ENCODE measurements around the gene WWOX. TPM values are rescaled to one million over a fixed set of nuclear protein-coding genes. Genes with fewer than 3 reads are reported as not detected.

WWOX gene
- total RNA-seq, 6 experiments from 2014 or later = 0.46 to 3.4 (median 1.3) TPM

DNA sequence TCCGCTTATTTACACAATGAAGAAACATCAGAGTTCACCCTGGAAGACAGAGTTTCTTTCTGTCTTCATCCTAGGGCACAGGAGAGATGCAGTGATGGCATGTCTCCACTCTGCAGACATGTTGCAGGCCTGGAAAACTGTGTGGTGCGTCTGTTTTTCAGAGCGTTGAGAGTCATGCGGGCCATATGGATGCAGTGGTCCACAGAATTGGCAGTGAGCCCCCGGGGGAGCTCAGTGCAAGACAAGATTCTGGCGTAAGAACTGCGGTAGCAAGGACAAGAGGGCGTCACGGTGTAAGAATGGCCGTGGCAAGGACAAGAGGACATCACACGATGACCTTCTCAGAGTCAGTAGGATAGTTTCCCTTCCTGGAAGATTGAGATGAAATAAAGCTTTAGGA, 847.1 kb downstream of the WWOX start:
- H3K27ac Mint-ChIP-seq = no peak overlapping the region
- peaks cover 1% of the 10 kb centered on the region for H3K27me3 Mint-ChIP-seq (ENCODE audit: insufficient read depth)
- DNase-seq = no peak
- H3K4me3 Mint-ChIP-seq = no peak overlapping the region
- TF ChIP-seq, protein P1, sequence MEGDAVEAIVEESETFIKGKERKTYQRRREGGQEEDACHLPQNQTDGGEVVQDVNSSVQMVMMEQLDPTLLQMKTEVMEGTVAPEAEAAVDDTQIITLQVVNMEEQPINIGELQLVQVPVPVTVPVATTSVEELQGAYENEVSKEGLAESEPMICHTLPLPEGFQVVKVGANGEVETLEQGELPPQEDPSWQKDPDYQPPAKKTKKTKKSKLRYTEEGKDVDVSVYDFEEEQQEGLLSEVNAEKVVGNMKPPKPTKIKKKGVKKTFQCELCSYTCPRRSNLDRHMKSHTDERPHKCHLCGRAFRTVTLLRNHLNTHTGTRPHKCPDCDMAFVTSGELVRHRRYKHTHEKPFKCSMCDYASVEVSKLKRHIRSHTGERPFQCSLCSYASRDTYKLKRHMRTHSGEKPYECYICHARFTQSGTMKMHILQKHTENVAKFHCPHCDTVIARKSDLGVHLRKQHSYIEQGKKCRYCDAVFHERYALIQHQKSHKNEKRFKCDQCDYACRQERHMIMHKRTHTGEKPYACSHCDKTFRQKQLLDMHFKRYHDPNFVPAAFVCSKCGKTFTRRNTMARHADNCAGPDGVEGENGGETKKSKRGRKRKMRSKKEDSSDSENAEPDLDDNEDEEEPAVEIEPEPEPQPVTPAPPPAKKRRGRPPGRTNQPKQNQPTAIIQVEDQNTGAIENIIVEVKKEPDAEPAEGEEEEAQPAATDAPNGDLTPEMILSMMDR (IDR thresholded peaks at IDR 0.05) = no peak
- no peaks in the 10 kb centered on the region for H3K4me1 Mint-ChIP-seq (ENCODE audit: low read depth)
- H3K9me3 Mint-ChIP-seq = peaks cover 73% of the 10 kb centered on the region
- H3K36me3 Mint-ChIP-seq (ENCODE audit: low read depth) = peaks cover 5% of the 10 kb centered on the region

DNA sequence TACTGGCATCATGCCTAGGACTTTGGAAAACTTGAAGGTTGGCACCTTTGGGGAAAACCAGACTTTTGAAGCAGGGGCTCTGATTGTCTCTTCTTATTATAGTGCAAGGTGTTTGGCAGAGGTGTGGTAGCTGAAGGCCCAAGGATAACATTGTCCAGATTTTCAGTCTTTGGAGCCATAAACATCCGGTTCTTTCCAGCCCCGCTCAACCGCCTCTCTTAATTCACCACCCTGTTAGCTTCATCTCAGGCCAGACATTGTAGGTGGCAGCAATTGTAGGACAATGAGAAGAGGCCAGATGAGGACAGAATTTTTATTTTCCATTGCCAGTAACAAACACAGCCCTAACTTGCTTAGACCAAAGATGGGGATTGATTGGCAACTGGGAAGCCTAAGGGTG, 851.3 kb downstream of the WWOX start:
- TF ChIP-seq, protein P1 (IDR thresholded peaks at IDR 0.05) = no peak
- H3K4me1 Mint-ChIP-seq (ENCODE audit: low read depth) = no peaks in the 10 kb centered on the region
- peaks cover 8% of the 10 kb centered on the region; the same call in 1 of the 2 replicates for H3K36me3 Mint-ChIP-seq (ENCODE audit: low read depth)
- H3K9me3 Mint-ChIP-seq = peaks cover 74% of the 10 kb centered on the region
- H3K27ac Mint-ChIP-seq = no peak overlapping the region
- no peak overlapping the region for H3K4me3 Mint-ChIP-seq
- H3K27me3 Mint-ChIP-seq (ENCODE audit: insufficient read depth) = peaks cover 1% of the 10 kb centered on the region
- DNase-seq = no peak

DNA sequence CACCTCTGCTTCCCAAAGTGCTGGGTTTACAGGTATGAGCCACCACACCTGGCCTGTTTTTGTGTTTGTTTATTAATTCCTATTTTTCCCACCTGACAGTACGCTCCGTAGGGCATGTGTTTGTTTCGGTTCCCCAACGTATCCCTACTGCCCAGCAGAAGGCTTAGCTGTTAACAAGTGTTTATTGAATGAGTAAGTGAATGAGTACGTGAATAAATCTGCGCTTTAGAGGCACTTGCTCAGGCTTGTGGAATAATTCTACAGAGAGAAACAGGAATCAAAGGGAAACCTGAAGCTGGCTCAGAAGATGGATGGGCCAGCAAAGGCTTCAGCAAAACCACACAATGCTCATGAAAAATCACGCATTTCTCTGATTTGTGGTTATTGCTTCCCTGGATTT, 853.2 kb downstream of the WWOX start:
- peaks cover 8% of the 10 kb centered on the region; the same call in 1 of the 2 replicates for H3K36me3 Mint-ChIP-seq (ENCODE audit: low read depth)
- H3K27ac Mint-ChIP-seq = no peak overlapping the region
- peaks cover 61% of the 10 kb centered on the region for H3K9me3 Mint-ChIP-seq
- no peak for DNase-seq
- peaks cover 1% of the 10 kb centered on the region for H3K27me3 Mint-ChIP-seq (ENCODE audit: insufficient read depth)
- no peak overlapping the region for H3K4me3 Mint-ChIP-seq
- TF ChIP-seq, protein P1 (IDR thresholded peaks at IDR 0.05) = no peak
- no peaks in the 10 kb centered on the region for H3K4me1 Mint-ChIP-seq (ENCODE audit: low read depth)

DNA sequence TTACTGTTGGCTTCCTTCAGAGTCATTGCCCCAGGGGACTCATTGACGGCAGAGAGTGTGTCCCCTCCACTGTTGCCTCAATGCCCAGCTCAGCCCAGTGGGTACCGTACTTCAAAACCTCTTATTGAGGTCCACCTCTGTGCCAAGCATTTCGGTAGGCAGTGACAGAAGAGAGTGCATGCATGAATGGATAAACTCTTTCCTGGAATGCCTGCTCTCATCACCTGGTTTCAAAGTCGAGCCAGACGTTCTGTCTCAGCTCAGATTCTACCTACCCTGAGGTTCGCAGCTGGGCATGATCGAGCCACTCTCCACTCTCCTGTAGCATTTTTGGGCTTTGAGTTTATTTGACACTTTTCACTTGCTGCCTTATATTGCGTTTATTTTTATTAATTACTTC, 854.1 kb downstream of the WWOX start:
- no peak overlapping the region for H3K27ac Mint-ChIP-seq
- H3K36me3 Mint-ChIP-seq (ENCODE audit: low read depth) = peaks cover 8% of the 10 kb centered on the region; the same call in 1 of the 2 replicates
- no peaks in the 10 kb centered on the region for H3K4me1 Mint-ChIP-seq (ENCODE audit: low read depth)
- H3K27me3 Mint-ChIP-seq (ENCODE audit: insufficient read depth) = no peaks in the 10 kb centered on the region; the same call in 1 of the 2 replicates
- DNase-seq = no peak
- H3K9me3 Mint-ChIP-seq = peaks cover 62% of the 10 kb centered on the region
- H3K4me3 Mint-ChIP-seq = no peak overlapping the region
- TF ChIP-seq, protein P1 (IDR thresholded peaks at IDR 0.05) = no peak

DNA sequence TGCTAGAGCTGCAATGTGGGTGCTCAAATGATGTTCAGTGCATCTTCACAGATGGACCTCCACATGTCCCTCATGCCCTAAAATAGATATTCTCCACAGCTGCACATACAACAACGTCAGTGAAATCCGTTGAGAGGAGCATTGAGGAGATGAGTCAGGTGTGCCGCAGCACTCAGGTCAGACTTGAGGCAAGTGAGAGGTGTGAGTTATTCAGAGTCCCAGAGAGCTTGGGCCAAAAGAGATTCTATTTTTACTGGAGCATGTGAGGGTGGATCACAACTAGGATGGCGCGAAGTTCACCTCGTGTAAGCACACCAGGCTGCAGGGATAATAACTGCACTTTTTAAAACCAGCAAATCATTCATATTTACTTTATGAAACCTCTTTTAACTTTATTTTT, 855.8 kb downstream of the WWOX start:
- H3K4me3 Mint-ChIP-seq = no peak overlapping the region
- no peak for DNase-seq
- TF ChIP-seq, protein P1 (IDR thresholded peaks at IDR 0.05) = no peak
- no peaks in the 10 kb centered on the region for H3K4me1 Mint-ChIP-seq (ENCODE audit: low read depth)
- H3K27me3 Mint-ChIP-seq (ENCODE audit: insufficient read depth) = no peaks in the 10 kb centered on the region; the same call in 1 of the 2 replicates
- peaks cover 56% of the 10 kb centered on the region for H3K9me3 Mint-ChIP-seq
- H3K27ac Mint-ChIP-seq = no peak overlapping the region
- H3K36me3 Mint-ChIP-seq (ENCODE audit: low read depth) = peaks cover 8% of the 10 kb centered on the region; the same call in 1 of the 2 replicates

DNA sequence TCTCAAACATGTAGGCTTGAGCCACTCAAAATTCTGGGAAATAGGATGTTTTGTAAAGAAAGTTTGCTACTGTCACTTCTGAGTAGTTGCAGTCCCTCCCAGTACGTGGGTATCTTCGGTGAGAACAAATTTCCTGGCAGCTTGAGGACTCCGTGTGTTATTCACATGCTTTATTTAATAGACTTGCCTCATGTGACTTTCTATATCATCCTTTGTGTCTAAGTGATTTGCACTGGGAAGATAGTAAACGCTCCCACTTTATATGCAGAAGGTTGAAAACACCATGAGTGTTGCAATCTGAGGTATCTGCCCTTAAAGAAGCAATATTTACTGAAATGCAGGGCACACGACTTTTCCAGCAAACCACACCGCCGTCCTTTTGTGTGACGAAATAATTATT, 857.4 kb downstream of the WWOX start:
- Mint-ChIP-seq H3K4me3 (no peak overlapping the region), H3K27ac (no peak overlapping the region), H3K36me3 (ENCODE audit: low read depth) (peaks cover 8% of the 10 kb centered on the region; the same call in 1 of the 2 replicates), H3K4me1 (ENCODE audit: low read depth) (no peaks in the 10 kb centered on the region), H3K9me3 (peaks cover 51% of the 10 kb centered on the region), H3K27me3 (ENCODE audit: insufficient read depth) (no peaks in the 10 kb centered on the region; the same call in 1 of the 2 replicates)
- TF ChIP-seq, protein P1 (IDR thresholded peaks at IDR 0.05) = no peak
- no peak for DNase-seq
